Ramos (cell line): Measurements from ENCODE around the gene RGL1.
"Not testable (repeated sequence)": the region's sequence is repeated elsewhere in the genome, so short reads cannot be mapped to it uniquely, and the experiment has no call there.

Experiments used
- in situ Hi-C: fragments of 300-500 bp; cut with MboI; formaldehyde crosslinking; loops from one replicate; pipeline ENCODE4 v1.14.3; 2022; ENCODE audit warnings: low sequenced_read_pairs; ENCODE audit not compliant: unreplicated experiment

The RGL1 gene

DNA sequence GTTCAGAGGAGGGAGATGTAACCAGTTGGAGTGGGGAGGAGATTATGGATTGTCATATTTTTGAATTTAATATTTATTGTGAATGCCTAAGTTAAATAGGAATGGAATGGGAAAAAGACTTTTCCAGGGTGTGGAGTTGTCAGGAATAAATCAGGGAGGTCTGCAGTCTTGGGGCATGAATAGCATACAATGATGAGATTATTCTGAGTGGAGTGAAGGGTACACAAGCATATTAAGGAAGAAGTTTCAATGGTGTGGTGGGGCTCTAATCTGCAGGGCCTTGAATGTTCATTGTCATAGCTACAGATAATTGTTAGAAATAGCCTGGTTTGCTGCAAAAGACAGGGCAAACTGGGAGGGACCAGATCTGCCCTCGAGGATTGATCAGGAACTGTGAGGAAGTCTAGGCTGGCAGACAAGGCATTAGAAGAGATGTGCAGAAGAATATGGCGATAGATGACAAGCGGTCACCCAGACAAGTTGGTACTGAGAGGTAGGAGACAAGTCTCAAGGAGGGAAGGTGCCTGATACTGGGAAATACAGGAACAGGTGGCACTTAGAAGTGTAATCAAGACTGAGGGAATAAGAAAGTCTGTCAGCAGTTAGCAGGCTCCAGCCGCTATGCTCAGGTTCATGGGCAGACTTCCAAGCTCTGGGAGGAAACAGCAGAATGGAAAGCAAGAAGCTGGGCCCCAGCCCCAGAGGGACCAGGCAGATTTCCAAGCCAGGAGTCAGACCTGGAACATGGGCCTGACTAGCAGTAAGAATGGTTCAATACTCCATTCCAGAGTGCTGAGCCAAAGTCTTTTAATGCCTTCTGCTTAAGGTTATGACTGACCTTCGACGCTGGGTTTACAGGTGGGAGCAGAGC is 20.9 kb upstream of the RGL1 start:
- in situ Hi-C loops, result no loop called here

DNA sequence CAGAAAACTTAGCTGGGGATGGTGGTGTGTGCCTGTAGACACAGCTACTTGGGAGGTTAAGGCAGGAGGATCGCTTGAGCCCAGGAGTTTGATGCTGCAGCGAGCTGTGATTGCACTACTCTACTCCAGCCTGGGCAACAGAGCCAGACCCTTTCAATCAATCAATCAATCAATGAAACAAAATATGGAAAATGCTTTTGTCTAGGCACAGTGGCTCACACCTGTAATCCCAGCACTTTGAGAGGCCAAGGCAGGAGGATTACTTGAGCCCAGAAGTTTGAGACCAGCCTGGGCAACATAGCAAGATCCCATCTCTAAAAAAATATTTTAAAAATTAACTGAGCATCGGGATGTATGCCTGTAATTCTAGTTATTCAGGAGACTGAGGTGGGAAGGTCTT is 19.0 kb upstream of the RGL1 start:
- in situ Hi-C loops, result not testable (repeated sequence)

DNA sequence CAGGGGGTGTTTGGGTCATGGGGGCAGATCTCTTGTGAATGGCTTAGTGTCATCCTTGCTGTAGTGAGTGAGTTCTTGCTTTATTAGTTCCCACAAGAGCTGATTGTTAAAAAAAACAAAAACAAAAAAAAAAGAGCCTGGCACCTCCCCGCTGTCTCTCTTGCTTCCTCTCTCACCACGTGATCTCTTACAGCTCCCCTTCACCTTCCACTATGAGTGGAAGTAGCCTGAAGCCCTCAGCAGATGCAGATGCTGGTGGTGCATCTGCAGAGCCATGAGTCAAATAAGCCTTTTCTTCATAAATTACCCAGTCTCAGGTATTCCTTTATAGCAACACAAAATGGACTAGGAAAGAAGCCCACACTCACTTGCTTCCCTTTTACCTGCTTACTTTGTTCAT is 17.2 kb upstream of the RGL1 start:
- in situ Hi-C loops, result no loop called here

- in situ Hi-C loops, result no loop called here
Measured at GRCh38 chr1:183791319-183791718, 13.6 kb upstream of the RGL1 start.

- in situ Hi-C loops, result no loop called here
Measured at GRCh38 chr1:183792300-183792699, 12.6 kb upstream of the RGL1 start.

DNA sequence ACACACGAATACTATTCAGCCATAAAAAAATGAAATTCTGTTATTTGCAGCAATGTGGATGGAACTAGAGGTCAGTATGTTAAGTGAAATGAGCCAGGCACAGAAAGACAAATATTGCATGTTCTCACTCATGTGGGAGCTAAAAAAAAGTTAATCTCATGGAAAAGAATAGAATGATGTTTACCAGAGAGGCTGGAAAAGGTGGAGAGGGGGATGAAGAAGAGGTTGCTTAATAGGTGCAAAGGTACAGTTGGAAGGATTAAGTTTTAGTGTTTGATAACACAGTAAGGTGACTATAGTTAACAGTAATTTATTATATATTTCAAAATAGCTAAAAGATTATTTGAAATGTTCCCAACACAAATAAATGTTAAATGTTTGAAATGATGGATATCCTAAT is 10.8 kb upstream of the RGL1 start:
- in situ Hi-C loops, result no loop called here

- in situ Hi-C loops, result no loop called here
Measured at GRCh38 chr1:183800449-183800848, 4.5 kb upstream of the RGL1 start.

DNA sequence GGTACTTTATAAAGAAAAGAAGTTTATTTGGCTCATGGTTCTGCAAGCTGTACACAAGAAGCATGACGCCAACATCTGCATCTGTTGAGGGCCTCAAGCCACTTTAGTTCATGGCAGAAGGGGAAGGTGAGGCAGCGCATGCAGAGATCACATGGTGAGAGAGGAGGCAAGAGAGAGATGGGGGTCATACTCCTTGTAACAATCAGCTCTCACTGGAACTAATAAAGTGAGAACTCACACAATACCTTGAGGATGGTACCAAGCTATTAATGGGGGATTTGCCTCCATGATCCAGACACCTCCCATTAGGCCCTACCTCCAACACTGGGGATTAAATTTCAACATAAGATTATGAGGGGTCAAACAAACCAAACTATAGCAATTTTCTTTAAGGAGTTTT is 3.3 kb upstream of the RGL1 start:
- in situ Hi-C loops, result no loop called here

DNA sequence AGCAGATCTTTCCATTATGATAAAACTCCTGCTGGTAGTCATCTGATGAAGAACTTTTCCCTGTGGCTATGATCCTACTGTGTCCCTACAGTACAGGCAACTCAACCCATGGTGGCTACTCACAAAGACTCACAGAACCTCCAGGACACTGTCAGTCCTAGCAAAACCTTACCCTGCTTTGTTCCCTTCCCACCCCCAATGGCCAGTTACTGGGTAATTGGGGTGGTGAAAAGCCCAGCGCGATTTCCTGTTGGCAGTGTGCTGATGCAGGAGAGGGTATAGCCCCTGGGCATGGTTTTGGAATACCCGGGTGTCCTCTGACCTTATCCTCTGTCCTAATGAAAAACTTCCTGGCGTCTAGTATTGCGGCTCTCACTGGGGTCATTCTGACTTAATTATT is 533 bp upstream of the RGL1 start:
- in situ Hi-C loops, result no loop called here

DNA sequence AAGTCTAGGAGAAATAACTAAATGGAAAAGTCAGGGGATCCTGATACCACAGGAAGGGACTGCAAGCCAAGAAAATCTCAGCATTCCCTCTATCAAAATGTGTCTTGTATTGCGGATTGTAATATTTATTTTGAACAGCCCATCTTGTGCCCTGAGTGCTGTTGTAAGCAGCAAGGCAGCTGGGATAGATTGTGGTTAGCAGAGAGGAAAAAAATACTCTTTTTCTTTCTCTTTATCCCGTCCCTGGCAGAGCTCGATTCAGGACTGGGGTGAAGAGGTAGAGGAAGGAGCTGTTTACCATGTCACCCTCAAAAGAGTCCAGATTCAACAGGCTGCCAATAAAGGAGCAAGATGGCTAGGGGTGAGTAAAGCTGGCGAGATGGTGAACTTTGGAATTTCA is 1.2 kb downstream of the RGL1 start:
- in situ Hi-C loops, result no loop called here

GRCh38 chr1:183806675-183807074 is 1.8 kb downstream of the RGL1 start:
- in situ Hi-C loops, result no loop called here

DNA sequence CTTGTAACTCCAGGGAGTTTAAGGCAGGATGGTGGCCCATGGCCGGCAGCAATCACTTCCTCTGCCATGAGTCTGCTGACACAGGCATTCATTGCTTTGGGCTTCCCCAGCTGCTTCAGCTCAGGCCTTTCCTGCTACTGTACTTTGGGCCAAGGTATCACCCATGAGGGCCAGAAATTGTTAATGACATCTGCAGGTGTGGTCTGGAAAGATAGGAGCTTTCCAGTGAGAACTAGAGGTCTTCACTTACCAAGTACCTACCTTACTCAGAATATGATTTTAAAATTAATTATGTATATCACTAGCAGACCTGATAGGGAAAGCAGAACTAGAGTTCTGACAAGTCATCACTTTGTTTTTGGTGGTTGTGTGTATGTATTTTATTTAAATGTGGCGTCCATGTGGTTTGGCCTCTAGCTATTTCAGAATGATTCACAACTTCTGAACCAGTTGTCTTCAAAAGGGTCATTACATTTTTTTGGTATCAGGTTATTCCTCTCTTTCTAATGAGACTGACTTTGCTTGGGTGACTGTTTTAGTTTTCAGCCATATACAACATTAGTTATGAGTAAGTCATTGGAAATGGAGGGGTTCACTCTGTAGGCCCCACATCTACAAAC is 2.7 kb downstream of the RGL1 start:
- in situ Hi-C loops, result no loop called here

GRCh38 chr1:183808296-183809027 is 3.5 kb downstream of the RGL1 start:
- in situ Hi-C loops, result no loop called here

DNA sequence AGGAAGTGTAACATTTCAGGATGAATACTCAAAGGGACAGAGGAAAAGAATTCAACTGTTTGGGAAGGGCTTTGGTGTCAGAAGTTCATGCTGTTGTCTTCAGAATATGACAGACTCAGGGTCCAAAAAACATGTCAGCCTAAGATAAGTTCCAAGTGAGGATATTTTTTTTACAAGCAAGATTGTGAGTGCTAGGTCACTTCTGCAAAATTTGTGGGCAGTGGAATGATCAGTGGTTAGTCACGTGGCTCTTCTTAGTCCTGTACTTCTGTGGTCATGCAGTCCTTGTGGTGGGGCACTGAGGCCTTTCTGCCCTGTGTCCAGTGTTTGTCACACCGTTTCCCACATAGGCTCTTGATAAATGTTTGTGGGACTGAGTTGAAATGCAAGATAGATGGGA is 5.2 kb downstream of the RGL1 start:
- in situ Hi-C loops, result no loop called here

GRCh38 chr1:183810756-183811544 is 6.0 kb downstream of the RGL1 start:
- in situ Hi-C loops, result no loop called here

DNA sequence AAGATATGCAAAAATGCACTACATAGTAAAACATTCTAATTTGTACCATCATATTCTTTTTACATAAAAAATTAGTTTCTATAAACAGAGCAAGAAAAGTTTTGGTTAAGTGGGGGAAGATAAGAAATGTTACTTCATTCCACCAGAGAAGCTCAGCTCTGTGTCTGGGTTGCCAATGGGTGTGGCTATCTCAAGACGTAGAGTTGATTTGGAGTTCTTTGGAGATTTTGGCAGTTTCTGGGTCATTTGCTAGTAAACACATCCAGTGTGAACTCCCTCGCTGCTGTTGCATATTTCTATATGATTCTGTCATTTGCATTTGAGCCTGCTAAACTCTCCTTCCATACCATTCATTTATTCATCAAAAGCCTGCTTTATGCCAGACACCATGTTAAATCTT is 7.2 kb downstream of the RGL1 start:
- in situ Hi-C loops, result no loop called here

DNA sequence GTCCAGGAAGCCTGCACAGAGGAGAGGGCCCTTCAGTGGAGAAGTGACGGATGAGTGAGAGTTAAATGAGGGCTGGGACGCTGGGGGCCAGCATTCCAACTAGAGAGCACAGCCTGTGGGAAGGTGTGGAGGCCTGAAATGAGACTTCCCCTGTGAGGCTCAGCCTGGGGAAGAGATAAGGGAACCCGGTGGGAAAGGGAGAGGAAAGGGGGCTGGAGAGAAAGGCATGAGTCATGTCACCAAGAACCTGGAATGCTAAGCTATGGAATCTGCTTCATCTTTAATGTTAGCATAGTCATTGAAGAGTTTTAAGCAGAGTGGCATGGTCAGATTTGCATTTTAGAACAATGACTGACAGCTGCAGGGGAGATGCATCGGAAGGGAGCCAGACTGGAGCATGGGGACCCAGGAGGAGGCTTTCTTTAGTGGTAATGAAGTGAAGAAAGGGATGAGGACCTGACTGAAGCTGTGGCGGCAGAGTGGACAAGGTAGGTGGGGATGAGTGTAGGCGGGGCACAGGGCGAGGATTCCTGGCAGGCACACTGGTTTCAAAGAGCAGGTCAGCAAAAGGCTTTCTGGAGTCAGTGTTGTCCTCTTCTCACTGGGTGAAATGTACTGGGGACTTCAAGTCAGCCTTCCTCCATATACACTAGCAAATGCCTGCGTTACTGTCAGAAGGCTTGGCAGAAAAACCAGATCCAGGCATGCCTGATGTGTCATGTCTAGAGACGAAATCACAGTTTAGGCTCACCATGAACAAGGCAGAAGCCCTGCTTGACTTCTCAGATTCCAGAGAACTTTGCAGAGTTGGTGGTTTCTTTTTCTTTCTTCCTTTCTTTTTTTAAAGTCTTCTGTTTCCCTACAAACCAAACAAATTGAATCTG is 8.0 kb downstream of the RGL1 start:
- in situ Hi-C loops, result no loop called here

- in situ Hi-C loops, result no loop called here
Measured at GRCh38 chr1:183814121-183814681, 9.3 kb downstream of the RGL1 start.

GRCh38 chr1:183816110-183816509 is 11.2 kb downstream of the RGL1 start:
- in situ Hi-C loops, result no loop called here
